ENCODE measurements around the gene CLIP4. TPM values are rescaled to one million over a fixed set of nuclear protein-coding genes. Genes with fewer than 3 reads are reported as not detected.

The CLIP4 gene
- polyA plus RNA-seq, 3 donors, result 4.9 to 20.4 (median 11.3) TPM

DNA sequence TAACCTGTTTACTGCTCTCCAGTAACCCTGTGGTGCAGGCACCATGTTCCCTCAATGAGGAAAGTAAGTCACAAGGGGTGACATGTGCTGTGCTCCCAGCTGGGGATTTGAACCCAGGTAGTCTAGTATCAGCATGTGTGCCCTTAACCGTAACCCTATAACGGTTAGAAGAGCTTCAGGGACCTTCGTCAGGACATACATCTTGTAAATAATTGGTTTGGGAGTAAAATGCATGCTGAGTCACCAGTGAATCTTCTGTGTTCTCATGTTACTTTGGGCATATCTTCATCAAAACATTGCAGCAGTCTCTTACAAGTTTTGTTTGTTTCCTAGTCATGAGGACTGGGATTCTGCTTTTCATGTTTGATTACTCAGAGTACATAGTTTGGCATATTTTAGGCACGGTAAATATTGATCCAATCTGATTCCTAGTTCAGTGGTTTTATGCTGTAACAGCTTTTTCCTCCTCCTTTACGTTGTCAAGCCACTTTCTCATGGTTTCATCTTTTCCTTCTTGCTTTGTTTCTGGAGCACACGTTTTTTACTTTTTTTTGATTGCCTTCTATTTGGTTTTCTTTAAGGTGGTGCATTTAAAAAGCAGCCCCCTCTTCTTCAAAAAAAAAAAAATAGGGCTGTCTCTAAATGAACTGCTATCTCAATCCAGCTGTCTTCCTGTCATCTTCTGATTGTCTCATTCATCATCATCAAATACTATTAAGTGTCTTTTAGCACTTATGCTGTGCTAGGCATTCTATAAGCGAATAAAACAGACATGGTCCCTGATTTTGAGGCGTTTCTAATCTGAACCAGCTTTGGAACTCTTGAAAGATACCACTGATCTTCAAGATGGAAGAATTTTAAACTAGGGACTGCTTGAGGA lies 50.4 kb downstream of the CLIP4 start:
- H3K27ac ChIP-seq (ENCODE audit: low read depth, low read length), result no peak overlapping the region
- 58 to 68% (median 59%) methylated on average over 8 of the region's 8 CpGs for WGBS, 3 donors

DNA sequence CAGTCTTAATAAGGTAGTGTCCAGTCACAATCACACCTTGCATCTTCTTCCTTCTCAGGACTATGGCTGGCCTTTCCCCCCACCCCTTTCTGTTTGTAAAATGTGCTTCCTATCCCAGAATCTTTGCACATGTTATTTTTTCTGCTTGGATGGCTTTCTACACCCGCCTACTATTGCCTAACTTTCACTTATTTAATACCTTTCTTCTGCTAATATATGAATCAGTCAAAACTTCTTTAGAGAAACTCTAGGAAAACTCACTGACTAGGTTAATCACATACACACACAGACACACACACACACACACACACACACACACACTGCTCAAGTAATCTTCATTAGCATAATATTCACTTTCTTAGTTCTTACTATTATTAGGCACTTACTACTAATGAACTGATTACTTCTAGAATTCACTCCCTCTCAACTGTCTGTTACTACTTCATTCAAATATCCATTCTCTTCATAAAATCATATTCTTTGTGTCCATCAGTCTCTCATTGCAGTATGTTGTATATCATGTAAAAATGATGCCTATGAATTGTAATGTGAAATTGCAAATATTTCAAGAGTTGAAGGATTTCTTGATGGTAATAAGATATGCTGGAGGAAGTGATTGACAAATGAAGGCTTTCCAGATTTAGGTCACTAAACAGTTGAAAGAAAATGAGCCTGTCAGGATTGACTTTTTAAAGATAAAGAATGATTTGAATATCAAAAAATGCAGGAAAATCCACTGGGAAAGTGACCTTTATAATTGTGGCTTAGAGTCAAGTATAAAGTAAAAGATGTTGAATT lies 51.2 kb downstream of the CLIP4 start:
- WGBS, 3 donors, result 64 to 89% (median 70%) methylated on average over 1 of the region's 1 CpG
- H3K27ac ChIP-seq (ENCODE audit: low read depth, low read length), result no peak overlapping the region

DNA sequence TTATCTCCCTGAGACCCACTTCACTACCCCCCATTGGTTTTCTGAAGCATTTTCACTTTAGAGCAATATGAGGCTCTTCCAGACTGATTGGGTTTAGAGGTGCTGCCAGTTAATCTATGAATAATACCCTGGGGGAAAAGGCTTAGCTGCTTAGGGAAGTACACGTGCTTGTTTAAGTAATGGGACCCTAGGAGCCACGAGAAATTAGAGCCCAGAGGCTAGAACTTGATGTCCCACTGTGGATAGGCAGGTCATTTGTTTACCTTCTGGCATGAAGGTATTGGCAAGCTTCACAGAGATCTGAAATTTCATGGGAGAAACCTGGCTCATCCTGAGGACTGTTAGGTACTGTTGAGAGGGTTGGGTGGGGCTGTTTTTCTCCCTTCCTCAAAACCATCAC lies 59.7 kb downstream of the CLIP4 start:
- no peak overlapping the region for H3K27ac ChIP-seq (ENCODE audit: low read depth, low read length)
- 48 to 67% (median 59%) methylated on average over 2 of the region's 2 CpGs for WGBS, 3 donors

DNA sequence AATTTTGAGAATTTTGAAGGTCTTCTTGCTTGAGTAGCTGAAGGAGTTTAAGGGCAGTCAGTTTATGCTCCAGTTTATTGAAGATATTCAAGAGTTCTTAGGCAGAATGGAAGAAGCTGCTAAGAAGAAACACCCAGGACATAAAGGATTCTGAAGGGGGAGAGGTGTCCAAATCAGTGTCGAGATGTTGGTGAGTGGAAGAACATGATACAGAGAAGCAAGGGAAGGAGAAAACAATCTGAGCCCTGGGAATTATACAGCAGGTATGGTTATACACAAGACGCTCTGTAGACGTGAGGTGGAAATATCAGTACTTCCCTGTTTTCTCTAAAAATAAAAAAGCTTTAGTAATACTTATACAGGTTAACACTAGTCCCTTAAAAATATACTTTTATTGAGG lies 60.1 kb downstream of the CLIP4 start:
- WGBS, 3 donors, result 94 to 97% (median 96%) methylated on average over 3 of the region's 3 CpGs
- no peak overlapping the region for H3K27ac ChIP-seq (ENCODE audit: low read depth, low read length)

DNA sequence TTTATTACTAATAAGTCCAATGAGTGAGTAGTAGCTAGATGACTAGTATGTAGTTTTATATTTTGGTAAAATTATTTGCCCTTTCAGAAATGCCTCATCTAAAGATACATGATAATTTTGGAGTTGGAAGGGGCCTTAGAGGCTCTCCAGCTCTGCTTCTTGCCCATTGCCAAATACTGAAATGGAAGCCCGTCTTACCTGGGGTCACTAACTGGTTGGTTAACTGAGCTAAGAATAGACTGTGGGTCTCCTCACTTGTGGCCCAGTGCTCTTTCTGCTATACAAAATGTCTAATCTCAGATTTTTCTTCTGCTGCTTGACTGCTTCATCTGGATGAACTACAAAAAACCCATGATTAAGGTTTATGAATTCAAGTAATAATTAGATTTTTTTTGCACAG lies 67.1 kb downstream of the CLIP4 start:
- WGBS, 3 donors, result 82 to 93% (median 83%) methylated on average over 1 of the region's 1 CpG
- no peak overlapping the region for H3K27ac ChIP-seq (ENCODE audit: low read depth, low read length)

DNA sequence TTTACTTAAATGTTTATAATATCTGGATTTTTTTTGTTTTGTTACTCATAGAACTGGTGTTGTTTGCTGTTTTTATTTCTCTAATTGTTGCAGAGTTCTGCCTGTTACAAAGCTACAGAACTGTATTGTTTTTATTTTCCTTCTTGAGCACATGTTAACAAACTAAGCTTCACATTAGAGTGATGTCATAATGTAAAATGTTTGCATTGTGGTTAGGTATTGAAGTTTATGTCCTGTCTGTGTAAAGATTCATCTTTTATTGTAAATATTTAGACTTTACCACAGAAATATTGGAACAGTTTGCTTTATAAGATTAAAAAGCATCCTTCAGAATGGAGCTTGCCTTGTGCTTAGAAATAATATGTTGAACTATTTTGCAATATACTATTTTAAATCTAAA lies 67.7 kb downstream of the CLIP4 start:
- no peak overlapping the region for H3K27ac ChIP-seq (ENCODE audit: low read depth, low read length)

DNA sequence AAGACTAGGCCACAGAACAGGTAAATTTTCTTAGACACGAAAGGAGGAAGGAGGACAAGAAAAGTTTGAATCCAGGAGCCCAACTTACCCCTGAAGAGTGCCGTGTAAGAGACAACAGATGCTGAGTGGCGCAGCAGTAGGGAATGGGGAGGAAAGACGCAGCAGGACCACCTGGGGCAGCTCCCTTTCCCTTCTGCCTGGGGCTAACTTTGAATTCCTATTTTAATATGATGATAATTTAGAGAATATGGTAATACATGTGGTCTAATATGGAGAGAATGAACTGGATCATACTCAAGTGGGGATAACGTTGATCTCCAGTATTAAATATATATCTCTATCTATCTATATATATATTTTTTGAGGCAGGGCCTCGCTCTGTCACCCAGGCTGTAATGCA lies 69.3 kb downstream of the CLIP4 start:
- 96 to 97% (median 96%) methylated on average over 6 of the region's 6 CpGs for WGBS, 3 donors
- no peak overlapping the region for H3K27ac ChIP-seq (ENCODE audit: low read depth, low read length)

DNA sequence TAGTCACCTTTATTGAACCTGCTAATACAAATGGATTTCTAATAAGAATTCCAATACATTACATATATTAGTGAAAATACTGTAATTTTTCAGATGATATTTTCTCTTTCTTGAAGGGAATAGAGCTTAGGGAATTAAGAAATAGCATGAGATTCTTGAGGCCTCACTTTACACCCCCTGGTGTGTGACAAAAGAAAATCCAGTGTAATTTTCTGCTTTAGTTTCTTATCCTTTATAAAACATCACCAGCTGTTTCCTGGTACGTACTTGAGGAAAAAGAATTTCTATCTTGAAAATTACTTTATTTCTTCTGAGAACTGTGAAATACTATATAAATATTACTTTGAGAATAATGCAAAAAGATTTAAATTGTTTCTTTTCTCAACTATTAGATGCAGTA lies 71.6 kb downstream of the CLIP4 start:
- 92 to 95% (median 95%) methylated on average over 1 of the region's 1 CpG for WGBS, 3 donors
- H3K27ac ChIP-seq (ENCODE audit: low read depth, low read length), result no peak overlapping the region

DNA sequence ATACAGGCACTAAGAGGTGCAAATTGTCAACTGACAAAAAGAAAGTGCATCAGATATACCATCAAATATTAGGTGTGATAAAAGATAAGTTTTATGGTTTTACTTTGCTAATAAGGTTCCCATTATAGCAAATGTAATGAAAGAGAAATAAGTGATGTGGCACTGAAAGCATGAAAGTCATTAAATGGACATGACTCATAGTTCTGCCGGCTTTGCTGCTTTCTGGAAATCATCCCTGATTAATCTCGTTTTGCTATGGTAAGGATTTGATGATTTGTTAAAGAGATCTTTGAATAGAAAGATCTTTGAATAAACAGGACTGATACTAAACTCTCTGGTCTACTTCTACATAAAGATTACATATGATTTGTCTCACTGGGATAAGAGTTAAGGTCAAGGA lies 72.7 kb downstream of the CLIP4 start:
- no peak overlapping the region for H3K27ac ChIP-seq (ENCODE audit: low read depth, low read length)
- WGBS, 3 donors, result 76 to 81% (median 81%) methylated on average over 2 of the region's 2 CpGs

DNA sequence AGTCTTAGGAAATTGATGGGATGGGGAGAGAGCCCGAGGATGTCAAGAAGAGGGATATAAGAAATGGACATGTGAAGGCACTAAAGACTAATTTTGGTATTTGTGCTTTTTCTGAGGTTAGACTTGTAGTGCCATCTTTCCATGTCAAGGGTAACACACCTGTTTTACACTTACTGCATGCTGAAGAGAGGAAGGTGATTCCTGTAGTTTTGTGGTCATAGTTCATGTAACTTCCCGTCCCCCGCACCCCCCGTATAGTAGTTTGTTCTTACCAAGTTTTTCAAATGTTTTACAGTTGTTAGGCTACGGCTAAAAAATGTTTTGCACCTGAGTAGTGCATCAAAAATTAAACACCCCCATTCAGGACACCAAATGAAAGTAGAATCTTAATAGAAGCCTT lies 73.8 kb downstream of the CLIP4 start:
- no peak overlapping the region for H3K27ac ChIP-seq (ENCODE audit: low read depth, low read length)
- WGBS, 3 donors, result 88 to 91% (median 90%) methylated on average over 5 of the region's 5 CpGs

DNA sequence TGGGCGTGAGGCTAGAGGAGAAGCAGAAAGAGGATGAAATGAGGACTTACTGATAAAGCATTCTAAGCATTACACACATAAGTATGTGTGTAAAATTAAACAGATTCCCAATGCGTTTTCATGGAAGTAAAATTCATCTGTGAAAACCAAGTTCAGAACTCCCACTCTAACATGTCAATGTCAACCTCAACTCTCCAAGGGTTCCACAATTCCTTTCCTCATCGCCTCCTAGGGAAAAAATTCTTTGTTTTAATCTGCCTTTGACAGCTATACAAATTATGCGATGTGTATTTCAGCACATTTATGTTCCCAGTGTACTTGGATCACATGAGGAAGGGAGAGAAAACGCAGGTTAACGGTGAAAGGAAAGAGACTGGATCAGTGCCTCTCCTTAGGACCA lies 76.6 kb downstream of the CLIP4 start:
- WGBS, 3 donors, result 88 to 91% (median 90%) methylated on average over 6 of the region's 6 CpGs
- no peak overlapping the region for H3K27ac ChIP-seq (ENCODE audit: low read depth, low read length)

DNA sequence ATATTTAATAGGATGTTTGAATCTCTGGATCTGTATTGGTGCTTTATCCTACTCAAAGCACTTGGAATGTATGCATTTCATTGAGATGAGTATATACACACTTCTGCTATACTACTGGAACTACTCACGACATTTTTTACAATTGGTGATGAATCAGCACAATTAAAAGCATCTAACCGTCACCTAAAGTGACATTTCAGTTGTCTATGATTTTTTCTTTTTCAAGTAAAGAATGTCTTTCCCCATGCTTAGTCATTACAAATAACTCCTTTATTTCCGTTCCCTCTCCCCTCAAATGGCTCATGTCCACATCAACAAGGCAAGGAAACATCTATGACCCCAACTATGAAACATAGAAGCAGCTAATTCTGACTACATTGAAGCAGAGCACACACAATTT lies 77.3 kb downstream of the CLIP4 start:
- WGBS, 3 donors, result 51 to 83% (median 54%) methylated on average over 3 of the region's 3 CpGs

DNA sequence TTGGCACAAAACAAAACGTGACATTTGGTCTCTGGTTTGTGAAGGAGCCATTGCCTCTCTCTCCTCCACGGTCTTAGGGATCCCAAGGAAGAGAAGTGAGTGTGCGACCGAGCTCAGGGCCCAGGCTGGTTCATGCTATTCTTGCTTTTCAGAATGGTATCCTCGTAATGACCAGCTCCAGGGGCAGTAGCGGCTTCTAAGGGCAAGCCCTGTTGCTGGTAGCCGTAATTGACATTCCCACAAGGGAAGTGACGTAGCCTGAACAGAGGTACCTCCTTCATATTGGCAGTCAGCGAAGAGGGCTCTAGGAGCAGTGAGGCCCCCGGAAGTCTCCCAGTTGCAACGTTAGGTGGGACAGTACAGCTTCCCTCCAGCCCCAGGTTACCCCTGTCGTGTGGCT lies 77.9 kb downstream of the CLIP4 start:
- H3K27ac ChIP-seq (ENCODE audit: low read depth, low read length), result no peak overlapping the region
- 85 to 88% (median 87%) methylated on average over 12 of the region's 12 CpGs for WGBS, 3 donors

More for the DNA sequence above, 77.3 kb downstream of the CLIP4 start:
- H3K27ac ChIP-seq (ENCODE audit: low read depth, low read length), result no peak overlapping the region

DNA sequence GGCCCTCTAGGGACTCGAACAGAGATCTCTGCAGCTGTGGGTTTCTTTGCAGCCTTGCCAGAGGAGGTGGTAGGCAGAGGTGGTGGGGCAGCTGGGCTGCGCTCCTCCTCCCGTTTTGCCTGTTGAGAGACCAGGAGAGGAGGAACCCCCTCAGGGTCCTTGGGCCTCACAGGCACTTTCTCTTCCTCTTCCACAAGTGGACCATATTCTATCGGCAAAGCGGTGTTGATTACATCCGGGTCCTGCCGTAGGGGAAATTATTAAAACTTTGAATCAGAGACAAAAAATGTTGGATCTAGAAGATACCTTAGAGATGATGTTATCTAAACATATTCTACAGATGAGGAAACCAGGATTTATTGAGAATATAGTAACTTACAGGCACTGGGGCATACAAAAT lies 78.5 kb downstream of the CLIP4 start:
- 81 to 84% (median 83%) methylated on average over 7 of the region's 7 CpGs for WGBS, 3 donors
- H3K27ac ChIP-seq (ENCODE audit: low read depth, low read length), result no peak overlapping the region

DNA sequence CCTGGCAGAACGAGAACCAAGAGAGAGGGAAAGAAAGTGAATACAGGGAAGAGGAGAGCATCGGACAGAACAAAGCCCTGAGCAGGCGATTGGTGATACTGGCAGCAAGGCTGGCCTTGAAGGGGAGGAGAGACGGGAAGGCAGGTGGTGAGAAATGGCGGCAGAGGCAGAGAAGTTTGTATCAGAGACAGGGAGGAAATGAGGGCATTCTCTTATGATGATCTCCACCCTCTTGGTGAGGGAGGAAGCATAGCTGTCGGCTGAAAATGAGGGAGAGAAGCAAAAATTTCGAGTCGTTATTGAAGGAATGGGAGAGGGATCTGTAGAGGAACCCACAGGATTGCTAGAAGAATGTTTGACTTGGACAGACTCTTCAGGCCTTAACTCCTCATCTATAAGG lies 80.6 kb downstream of the CLIP4 start:
- 80 to 84% (median 81%) methylated on average over 8 of the region's 8 CpGs for WGBS, 3 donors

DNA sequence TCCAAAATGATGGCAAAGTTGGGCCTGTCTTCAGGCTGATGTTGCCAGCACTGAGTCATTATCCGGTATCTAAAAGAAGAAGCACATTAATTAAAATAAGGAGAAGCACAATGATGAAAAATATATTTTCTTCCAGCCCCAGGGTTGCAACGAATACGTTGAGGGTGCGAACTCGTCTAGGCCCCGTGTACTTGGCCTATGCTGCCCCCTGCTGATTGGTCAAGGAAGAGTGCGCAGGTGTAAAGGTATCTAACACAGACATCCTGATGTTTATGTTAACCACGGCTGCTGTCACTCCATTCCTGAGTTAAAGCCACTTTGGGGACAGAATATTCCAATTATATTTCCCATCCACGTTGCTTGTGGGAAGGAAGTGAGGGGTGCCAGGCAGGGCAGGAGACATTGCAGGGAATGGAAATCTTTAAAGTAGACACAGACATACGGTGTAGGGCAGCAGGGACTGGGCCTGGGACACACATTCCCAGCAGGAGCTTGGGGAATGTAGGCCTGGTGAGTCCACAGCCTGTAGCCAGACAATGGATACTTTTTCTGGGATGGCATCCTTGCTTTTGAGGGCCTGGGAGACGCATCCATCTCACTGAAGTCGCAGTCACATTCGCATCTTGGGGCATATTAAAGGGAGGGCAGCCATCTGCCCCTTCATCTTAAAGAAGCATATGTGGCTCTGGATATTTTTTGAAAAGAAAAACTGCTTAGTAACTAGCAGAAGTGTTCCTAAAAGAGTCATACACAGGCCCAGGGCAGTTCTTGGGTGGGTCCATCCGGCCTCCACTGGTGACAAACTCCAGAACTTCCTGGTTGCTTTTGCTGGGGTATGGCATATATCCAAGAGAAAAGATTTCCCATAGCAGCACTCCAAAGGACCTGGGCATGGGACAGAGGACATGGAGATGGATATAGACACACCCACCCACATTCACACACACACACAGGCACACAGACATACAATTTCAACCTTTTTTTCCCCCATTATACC lies 81.9 kb downstream of the CLIP4 start:
- H3K27ac ChIP-seq (ENCODE audit: low read depth, low read length), result no peak overlapping the region
- 30 to 33% (median 31%) methylated on average over 14 of the region's 14 CpGs for WGBS, 3 donors

More for the DNA sequence above, 80.6 kb downstream of the CLIP4 start:
- H3K27ac ChIP-seq (ENCODE audit: low read depth, low read length), result no peak overlapping the region

DNA sequence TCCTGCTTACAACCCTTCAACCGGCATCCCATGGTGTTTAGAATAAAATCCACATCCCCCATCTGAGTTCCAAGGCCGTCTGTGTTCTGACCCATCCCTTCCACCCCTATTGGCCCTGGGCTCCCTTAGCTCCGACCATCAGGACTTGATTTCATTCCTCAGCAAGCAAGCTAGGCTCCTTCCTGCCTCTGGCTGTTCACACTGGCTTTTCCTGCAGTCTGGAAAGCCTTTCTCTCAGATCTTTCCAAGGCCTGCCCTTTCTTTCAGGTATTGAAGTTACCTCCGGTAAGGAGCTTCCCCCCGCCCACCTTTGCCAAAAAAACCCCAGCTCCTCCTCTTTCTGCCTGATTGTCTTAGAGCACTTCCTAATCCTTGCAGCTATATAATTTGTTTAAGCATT lies 86.8 kb downstream of the CLIP4 start:
- no peak overlapping the region for H3K27ac ChIP-seq (ENCODE audit: low read depth, low read length)
- 49 to 58% (median 58%) methylated on average over 5 of the region's 5 CpGs for WGBS, 3 donors

DNA sequence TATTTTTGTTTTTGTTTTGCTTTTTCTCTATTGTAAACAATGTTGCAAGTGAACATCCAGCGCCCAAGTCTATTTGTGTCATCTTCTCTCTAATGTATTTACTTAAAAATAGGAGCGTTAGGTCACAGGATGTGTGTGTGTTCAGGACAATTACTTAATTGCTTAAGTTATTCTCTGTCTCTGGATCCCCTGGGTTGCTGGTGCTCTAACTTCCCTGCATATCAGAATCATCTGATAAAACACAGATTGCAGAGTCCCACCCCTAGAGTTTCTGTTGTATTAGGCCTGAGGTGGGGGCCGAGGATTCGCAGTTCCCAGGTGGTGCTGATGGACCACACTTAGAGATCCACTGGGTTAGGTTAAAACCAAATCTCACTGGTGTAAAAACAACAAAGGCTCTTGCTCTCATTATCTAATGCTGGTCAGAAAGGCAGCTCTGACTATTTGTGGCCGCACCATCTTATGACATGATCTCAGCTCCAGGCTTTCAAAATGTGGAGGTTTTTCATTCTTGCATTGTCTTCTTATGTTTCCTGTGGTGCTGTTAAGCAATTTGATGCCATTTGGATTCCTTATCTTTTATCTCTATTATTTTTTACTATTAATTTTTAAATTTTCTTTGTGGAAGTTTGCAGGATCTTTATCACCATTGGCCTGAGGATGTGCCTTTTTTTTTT lies 87.7 kb downstream of the CLIP4 start:
- WGBS, 3 donors, result 65 to 81% (median 79%) methylated on average over 5 of the region's 5 CpGs

More for the DNA sequence above, 87.7 kb downstream of the CLIP4 start:
- H3K27ac ChIP-seq (ENCODE audit: low read depth, low read length), result no peak overlapping the region

All from adipose tissue (tissue), 3 donors.